ENCODE data around the gene LMAN1L.

DNA sequence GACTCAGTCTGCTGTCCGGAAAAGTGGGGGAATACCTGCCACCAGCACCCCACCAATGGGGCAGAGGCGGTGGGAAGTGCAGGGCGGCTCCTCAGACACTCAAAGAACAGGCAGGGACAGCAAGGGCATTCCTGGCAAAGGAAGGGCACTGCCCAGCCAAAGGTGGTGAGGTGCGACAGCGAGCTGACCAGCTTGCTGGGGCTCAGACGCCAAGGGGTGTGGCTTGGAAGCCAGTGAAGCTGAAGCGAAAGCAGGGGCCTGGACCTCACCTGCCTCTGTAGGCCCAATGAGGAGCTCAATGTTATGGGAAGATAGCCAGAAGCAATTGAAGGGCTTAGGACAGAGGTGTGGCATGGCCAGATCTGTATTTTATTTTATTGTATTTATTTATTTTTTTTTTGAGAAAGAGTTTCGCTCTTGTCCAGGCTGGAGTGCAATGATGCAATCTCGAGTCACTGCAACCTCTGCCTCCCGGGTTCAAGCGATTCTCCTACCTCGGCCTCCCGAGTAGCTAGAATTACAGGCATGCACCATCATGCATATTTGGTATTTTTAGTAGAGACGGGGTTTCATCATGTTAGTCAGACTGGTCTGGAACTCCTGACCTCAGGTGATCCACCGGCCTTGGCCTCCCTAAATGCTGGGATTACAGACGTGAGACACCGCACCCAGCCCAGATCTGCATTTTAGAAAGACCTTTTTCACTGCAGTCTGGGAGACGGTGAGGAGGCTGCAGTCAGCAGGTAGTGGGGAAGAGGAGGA, 4.4 kb upstream of the LMAN1L start:
- TF ChIP-seq EZH2 (IDR thresholded peaks at IDR 0.05; ENCODE audit: insufficient read depth, poor library complexity, severe bottlenecking), result no peak
- no peak for TF ChIP-seq EZH2phosphoT487 (IDR thresholded peaks at IDR 0.05; ENCODE audit: insufficient read depth, low read depth)

All from GM23248 (cell line).